ENCODE measurements around the gene CEP112. TPM values are rescaled to one million over a fixed set of nuclear protein-coding genes. Genes with fewer than 3 reads are reported as not detected.

The CEP112 gene
- total and polyA plus RNA-seq, 2 donors (not counting 3 experiments of a cell fraction or from before 2014, with no cell fraction given), result 1.5 to 25.3 TPM

GRCh38 chr17:65753348-65753747 is 438.6 kb downstream of the CEP112 start:
- H2AFZ ChIP-seq (ENCODE audit: low read depth, low read length), result no peak overlapping the region
- no peaks in the 10 kb centered on the region for H3K9me3 ChIP-seq (replicated peaks; ENCODE audit: control insufficient read depth, insufficient read depth, low read length)
- H3K4me2 ChIP-seq (ENCODE audit: insufficient read depth, low read length), result no peak overlapping the region
- no peak overlapping the region for H3K9ac ChIP-seq (replicated peaks; ENCODE audit: extremely low read depth, insufficient read depth, low read length)
- intact Hi-C loops (cut with micrococcal nuclease), result no loop called here
- H3K9me1 ChIP-seq (replicated peaks; ENCODE audit: control insufficient read depth, extremely low read depth, insufficient read depth, low read length), result no peaks in the 10 kb centered on the region
- no peak for DNase-seq (ENCODE audit: low read depth, low spot score)
- H3K79me2 ChIP-seq (ENCODE audit: control insufficient read depth, insufficient read depth, low read length), result no peaks in the 10 kb centered on the region
- H3K27ac ChIP-seq (ENCODE audit: insufficient read depth, low read depth, low read length), result no peak overlapping the region
- H3K4me1 ChIP-seq (ENCODE audit: control insufficient read depth, extremely low read depth, insufficient read depth, low read length), result no peaks in the 10 kb centered on the region
- no peaks in the 10 kb centered on the region for H3K27me3 ChIP-seq (ENCODE audit: control insufficient read depth in 2 of 2, insufficient read depth in 2 of 2, low read length in 2 of 2)
- no TSS peak for BruUV-seq (replicated peaks)
- no peak for FAIRE-seq
- H3K36me3 ChIP-seq (ENCODE audit: control insufficient read depth in 2 of 2, extremely low read depth in 1 of 2, insufficient read depth in 2 of 2, low read length in 2 of 2), result no peaks in the 10 kb centered on the region
- dilution Hi-C loops (cut with MboI; ENCODE audit: extremely low pct_ligation_motif_present, low sequenced_read_pairs), result no loop called here
- POLR2A ChIA-PET, result no interaction called here
- H4K20me1 ChIP-seq (replicated peaks; ENCODE audit: control insufficient read depth, extremely low read depth, insufficient read depth, low read length), result no peaks in the 10 kb centered on the region
- H3K4me3 ChIP-seq (replicated peaks in 1 of 3; ENCODE audit: insufficient read depth in 1 of 3, low read depth in 1 of 3, low read length in 3 of 3), result no peak overlapping the region
- CTCF ChIA-PET, result no interaction called here
- no peak for TF ChIP-seq POLR2A (IDR thresholded peaks at IDR 0.05; ENCODE audit: low read depth, low read length)
- TF ChIP-seq FOS (IDR thresholded peaks at IDR 0.05; ENCODE audit: borderline replicate concordance, insufficient read depth, low read length), result no peak
- no peak for TF ChIP-seq MAX (IDR thresholded peaks at IDR 0.05; ENCODE audit: insufficient read depth, insufficient read length)
- TF ChIP-seq JUN (IDR thresholded peaks at IDR 0.05; ENCODE audit: borderline replicate concordance, insufficient read depth, insufficient read length, low read depth), result no peak
- TF ChIP-seq, protein P1, sequence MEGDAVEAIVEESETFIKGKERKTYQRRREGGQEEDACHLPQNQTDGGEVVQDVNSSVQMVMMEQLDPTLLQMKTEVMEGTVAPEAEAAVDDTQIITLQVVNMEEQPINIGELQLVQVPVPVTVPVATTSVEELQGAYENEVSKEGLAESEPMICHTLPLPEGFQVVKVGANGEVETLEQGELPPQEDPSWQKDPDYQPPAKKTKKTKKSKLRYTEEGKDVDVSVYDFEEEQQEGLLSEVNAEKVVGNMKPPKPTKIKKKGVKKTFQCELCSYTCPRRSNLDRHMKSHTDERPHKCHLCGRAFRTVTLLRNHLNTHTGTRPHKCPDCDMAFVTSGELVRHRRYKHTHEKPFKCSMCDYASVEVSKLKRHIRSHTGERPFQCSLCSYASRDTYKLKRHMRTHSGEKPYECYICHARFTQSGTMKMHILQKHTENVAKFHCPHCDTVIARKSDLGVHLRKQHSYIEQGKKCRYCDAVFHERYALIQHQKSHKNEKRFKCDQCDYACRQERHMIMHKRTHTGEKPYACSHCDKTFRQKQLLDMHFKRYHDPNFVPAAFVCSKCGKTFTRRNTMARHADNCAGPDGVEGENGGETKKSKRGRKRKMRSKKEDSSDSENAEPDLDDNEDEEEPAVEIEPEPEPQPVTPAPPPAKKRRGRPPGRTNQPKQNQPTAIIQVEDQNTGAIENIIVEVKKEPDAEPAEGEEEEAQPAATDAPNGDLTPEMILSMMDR (IDR thresholded peaks at IDR 0.05; ENCODE audit: extremely low read depth in 1 of 2, insufficient read depth in 1 of 2, low read depth in 1 of 2, low read length in 2 of 2), result no peak
- no peak for TF ChIP-seq EZH2 (IDR thresholded peaks at IDR 0.05; ENCODE audit: borderline replicate concordance, low read depth, low read length, severe bottlenecking)
- no peak for TF ChIP-seq MYC (IDR thresholded peaks at IDR 0.05; ENCODE audit: low read depth, low read length)
- TF ChIP-seq GATA2 (IDR thresholded peaks at IDR 0.05; ENCODE audit: insufficient read depth, insufficient read length, low read depth, low read length), result no peak
- no peak for TF ChIP-seq POLR2AphosphoS5 (IDR thresholded peaks at IDR 0.05; ENCODE audit: insufficient read depth, low read depth, low read length)

Measured in endothelial cell of umbilical vein (primary cell).